Astrocyte (in vitro differentiated cells and primary cell): ENCODE results near the gene CAPN9. TPM values are rescaled to one million over a fixed set of nuclear protein-coding genes. Genes with fewer than 3 reads are reported as not detected.

Source experiments
- DNase-seq: peaks from one replicate; pipeline ENCODE4 v3.0.0-alpha.2; 2010; ENCODE audit warnings: low read depth
- FAIRE-seq: peaks from 2 replicates; lab custom pipeline; 2011; peaks lifted over from hg19 to GRCh38; lab: Jason Lieb, UNC
- H2AFZ ChIP-seq: 2 replicates; pipeline ENCODE4 v1.6.0; 2012; ENCODE audit warnings: low read depth, low read length, inconsistent platforms
- H3K27ac ChIP-seq: 2 replicates; pipeline ENCODE4 v1.5.1; 2011; ENCODE audit warnings: low read depth, low read length, inconsistent platforms
- H3K27me3 ChIP-seq: 2 replicates; pipeline ENCODE4 v1.6.0; 2011; ENCODE audit warnings: low read length, inconsistent platforms; ENCODE audit not compliant: insufficient read depth
- H3K36me3 ChIP-seq: 2 replicates; pipeline ENCODE4 v1.5.1; 2011; ENCODE audit warnings: low read length, inconsistent platforms; ENCODE audit not compliant: insufficient read depth
- H3K4me1 ChIP-seq: 2 replicates; pipeline ENCODE4 v1.5.1; 2011; ENCODE audit warnings: low read length, inconsistent platforms; ENCODE audit not compliant: insufficient read depth
- H3K4me2 ChIP-seq: 2 replicates; pipeline ENCODE4 v1.6.0; 2012; ENCODE audit warnings: low read length, inconsistent platforms
- H3K4me3 ChIP-seq: 2 replicates; pipeline ENCODE4 v1.5.1; 2011; ENCODE audit warnings: low read depth, mild to moderate bottlenecking, low read length, inconsistent platforms; ENCODE audit not compliant: insufficient read depth
- H3K79me2 ChIP-seq: 2 replicates; pipeline ENCODE4 v1.6.0; 2012; ENCODE audit warnings: mild to moderate bottlenecking, low read length, inconsistent platforms; ENCODE audit not compliant: insufficient read depth
- H3K9ac ChIP-seq: 2 replicates; pipeline ENCODE4 v1.6.0; 2012; ENCODE audit warnings: mild to moderate bottlenecking, low read length, inconsistent platforms
- H3K9me3 ChIP-seq: 2 replicates; pipeline ENCODE4 v1.5.1; 2012; ENCODE audit warnings: low read depth, mild to moderate bottlenecking, low read length, inconsistent platforms; ENCODE audit not compliant: insufficient read depth
- H4K20me1 ChIP-seq: 2 replicates; pipeline ENCODE4 v1.6.0; 2012; ENCODE audit warnings: low read length, inconsistent platforms; ENCODE audit not compliant: insufficient read depth
- H3K27ac Mint-ChIP-seq: one replicate; pipeline ENCODE4 v1.8.0; 2021; ENCODE audit warnings: mild to moderate bottlenecking, mixed read lengths; ENCODE audit not compliant: unreplicated experiment
- H3K27me3 Mint-ChIP-seq: one replicate; pipeline ENCODE4 v1.8.0; 2021; ENCODE audit warnings: low read depth, mixed read lengths; ENCODE audit not compliant: unreplicated experiment
- H3K36me3 Mint-ChIP-seq: one replicate; pipeline ENCODE4 v1.8.0; 2021; ENCODE audit warnings: low read depth, mixed read lengths; ENCODE audit not compliant: unreplicated experiment
- H3K4me1 Mint-ChIP-seq: one replicate; pipeline ENCODE4 v1.8.0; 2021; ENCODE audit warnings: low read depth, mixed read lengths; ENCODE audit not compliant: unreplicated experiment
- H3K4me3 Mint-ChIP-seq: one replicate; pipeline ENCODE4 v1.8.0; 2021; ENCODE audit warnings: mild to moderate bottlenecking, moderate library complexity, mixed read lengths; ENCODE audit not compliant: unreplicated experiment
- H3K9me3 Mint-ChIP-seq: one replicate; pipeline ENCODE4 v1.8.0; 2021; ENCODE audit warnings: mild to moderate bottlenecking, mixed read lengths; ENCODE audit not compliant: unreplicated experiment
- CTCF ChIP-seq: IDR thresholded peaks from 2 replicates; pipeline ENCODE4 v1.5.1; 2011; ENCODE audit warnings: low read depth, mild to moderate bottlenecking, inconsistent platforms, low read length, moderate library complexity; ENCODE audit not compliant: insufficient read depth
- EZH2 ChIP-seq: IDR thresholded peaks from 2 replicates; pipeline ENCODE4 v1.6.1; 2012; ENCODE audit warnings: mild to moderate bottlenecking, low read length, inconsistent platforms; ENCODE audit not compliant: insufficient read depth
- total RNA-seq: library from RNA; stranded (reverse); gene quantifications from 2 replicates; pipeline ENCODE4 v1.2.1, GENCODE V29; 2021

The CAPN9 gene
- total RNA-seq, 1 donor from 2014 or later: not detected

- H3K27me3 Mint-ChIP-seq: peaks cover 22% of the 10 kb centered on the region
- Histone ChIP-seq H2AFZ (no peak overlapping the region), H3K9ac (no peak overlapping the region), H3K27me3 (no peaks in the 10 kb centered on the region), H3K9me3 (no peaks in the 10 kb centered on the region), H3K79me2 (no peaks in the 10 kb centered on the region), H3K4me2 (no peak overlapping the region), H3K4me1 (no peaks in the 10 kb centered on the region), H3K27ac (no peak overlapping the region), H4K20me1 (no peaks in the 10 kb centered on the region), H3K4me3 (no peak overlapping the region), H3K36me3 (no peaks in the 10 kb centered on the region)
- TF ChIP-seq CTCF (no peak), EZH2 (no peak)
- no peak for FAIRE-seq
- H3K4me3 Mint-ChIP-seq: no peak overlapping the region
- H3K9me3 Mint-ChIP-seq: no peaks in the 10 kb centered on the region
- H3K27ac Mint-ChIP-seq: no peak overlapping the region
- DNase-seq: no peak
- peaks cover 2% of the 10 kb centered on the region for H3K36me3 Mint-ChIP-seq
- no peaks in the 10 kb centered on the region for H3K4me1 Mint-ChIP-seq
These were observed 40.3 kb downstream of the CAPN9 start for GRCh38 chr1:230787471-230787870.

GRCh38 chr1:230788561-230789275 is 41.5 kb downstream of the CAPN9 start:
- Histone ChIP-seq H3K27me3 (no peaks in the 10 kb centered on the region), H3K4me3 (no peak overlapping the region), H4K20me1 (no peaks in the 10 kb centered on the region), H3K36me3 (no peaks in the 10 kb centered on the region), H3K27ac (no peak overlapping the region), H3K9me3 (no peaks in the 10 kb centered on the region), H3K4me1 (no peaks in the 10 kb centered on the region), H2AFZ (no peak overlapping the region), H3K79me2 (no peaks in the 10 kb centered on the region), H3K9ac (no peak overlapping the region), H3K4me2 (no peak overlapping the region)
- H3K27me3 Mint-ChIP-seq: peaks cover 25% of the 10 kb centered on the region
- no peak overlapping the region for H3K4me3 Mint-ChIP-seq
- no peak overlapping the region for H3K27ac Mint-ChIP-seq
- FAIRE-seq (no peak), DNase-seq (no peak)
- no peaks in the 10 kb centered on the region for H3K9me3 Mint-ChIP-seq
- no peak for TF ChIP-seq EZH2
- no peak for TF ChIP-seq CTCF
- H3K4me1 Mint-ChIP-seq: no peaks in the 10 kb centered on the region
- H3K36me3 Mint-ChIP-seq: peaks cover 2% of the 10 kb centered on the region

GRCh38 chr1:230790026-230790425 is 42.8 kb downstream of the CAPN9 start:
- Histone ChIP-seq H3K4me2 (no peak overlapping the region), H3K9me3 (no peaks in the 10 kb centered on the region), H3K36me3 (no peaks in the 10 kb centered on the region), H4K20me1 (no peaks in the 10 kb centered on the region), H3K27ac (no peak overlapping the region), H2AFZ (no peak overlapping the region), H3K27me3 (no peaks in the 10 kb centered on the region), H3K4me1 (no peaks in the 10 kb centered on the region), H3K4me3 (no peak overlapping the region), H3K9ac (no peak overlapping the region), H3K79me2 (no peaks in the 10 kb centered on the region)
- H3K9me3 Mint-ChIP-seq: no peaks in the 10 kb centered on the region
- peaks cover 30% of the 10 kb centered on the region for H3K27me3 Mint-ChIP-seq
- no peaks in the 10 kb centered on the region for H3K4me1 Mint-ChIP-seq
- no peak for TF ChIP-seq EZH2
- no peak for TF ChIP-seq CTCF
- H3K36me3 Mint-ChIP-seq: peaks cover 2% of the 10 kb centered on the region
- no peak for FAIRE-seq
- no peak overlapping the region for H3K27ac Mint-ChIP-seq
- no peak for DNase-seq
- H3K4me3 Mint-ChIP-seq: no peak overlapping the region
